Keratinocyte (primary cell): ENCODE results near the gene DESI2. TPM values are rescaled to one million over a fixed set of nuclear protein-coding genes. Genes with fewer than 3 reads are reported as not detected.
"Not testable (repeated sequence)": the region's sequence is repeated elsewhere in the genome, so short reads cannot be mapped to it uniquely, and the experiment has no call there.

ENCODE experiments used
- DNase-seq: peaks from one replicate; pipeline ENCODE4 v3.0.0-alpha.2; 2011; ENCODE audit warnings: low read depth, missing footprints, low spot score
- FAIRE-seq: peaks from 2 replicates; lab custom pipeline; 2011; peaks lifted over from hg19 to GRCh38; lab: Jason Lieb, UNC
- H2AFZ ChIP-seq: 2 replicates; pipeline ENCODE4 v1.6.0; 2012; ENCODE audit warnings: low read length, control low read depth, inconsistent platforms; ENCODE audit not compliant: control insufficient read depth
- H3K27ac ChIP-seq: 2 replicates; pipeline ENCODE4 v1.5.1; 2011; ENCODE audit warnings: low read length; ENCODE audit not compliant: control insufficient read depth, insufficient read depth
- H3K27me3 ChIP-seq: 3 replicates; pipeline ENCODE4 v1.6.0; 2011; ENCODE audit warnings: low read length; ENCODE audit not compliant: control insufficient read depth, insufficient read depth; ENCODE audit errors: extremely low read depth
- H3K36me3 ChIP-seq, 2 experiments: 2 replicates in 1 of 2; 3 replicates in 1 of 2; pipeline ENCODE4 v1.5.1; 2011; ENCODE audit warnings: low read length in 2 of 2, mild to moderate bottlenecking in 1 of 2; ENCODE audit not compliant: control insufficient read depth in 2 of 2, insufficient read depth in 2 of 2; ENCODE audit errors: extremely low read depth in 1 of 2
- H3K4me1 ChIP-seq: 3 replicates; pipeline ENCODE4 v1.5.1; 2011; ENCODE audit warnings: low read length; ENCODE audit not compliant: control insufficient read depth, insufficient read depth; ENCODE audit errors: extremely low read depth
- H3K4me2 ChIP-seq: 3 replicates; pipeline ENCODE4 v1.6.0; 2011; ENCODE audit warnings: low read depth, low read length; ENCODE audit not compliant: control insufficient read depth, insufficient read depth; ENCODE audit errors: extremely low read depth
- H3K4me3 ChIP-seq, 3 experiments: fragments of 200-600 bp in 1 of 3; sonication (generic) in 1 of 3; 2 replicates in 2 of 3; 3 replicates in 1 of 3; pipeline ENCODE4 v1.5.1; 2011 to 2016; ENCODE audit warnings: low read length in 3 of 3, mild to moderate bottlenecking in 3 of 3, control low read depth in 2 of 3, inconsistent platforms in 1 of 3, low read depth in 1 of 3, mixed read lengths in 1 of 3, mixed run types in 1 of 3, moderate library complexity in 1 of 3; ENCODE audit not compliant: control insufficient read depth in 2 of 3, insufficient read depth in 2 of 3; ENCODE audit errors: extremely low read depth in 1 of 3
- H3K79me2 ChIP-seq: 2 replicates; pipeline ENCODE4 v1.6.0; 2012; ENCODE audit warnings: low read length; ENCODE audit not compliant: control insufficient read depth, insufficient read depth
- H3K9ac ChIP-seq: 3 replicates; pipeline ENCODE4 v1.6.0; 2011; ENCODE audit warnings: low read length; ENCODE audit not compliant: control insufficient read depth, insufficient read depth; ENCODE audit errors: extremely low read depth
- H3K9me1 ChIP-seq: 3 replicates; pipeline ENCODE4 v1.6.0; 2011; ENCODE audit warnings: low read length; ENCODE audit not compliant: control insufficient read depth, insufficient read depth; ENCODE audit errors: extremely low read depth
- H3K9me3 ChIP-seq: 2 replicates; pipeline ENCODE4 v1.5.1; 2012; ENCODE audit warnings: low read depth, low read length; ENCODE audit not compliant: control insufficient read depth
- H4K20me1 ChIP-seq: 3 replicates; pipeline ENCODE4 v1.6.0; 2011; ENCODE audit warnings: low read length; ENCODE audit not compliant: control insufficient read depth, insufficient read depth; ENCODE audit errors: extremely low read depth
- EZH2 ChIP-seq: IDR thresholded peaks from one replicate; pipeline ENCODE4 v1.6.1; 2012; ENCODE audit warnings: inconsistent platforms, mild to moderate bottlenecking, low read length, moderate library complexity
- dilution Hi-C: fragments of 300-500 bp; cut with MboI; formaldehyde crosslinking; loops from one replicate; pipeline ENCODE4 v1.7.0; 2020; ENCODE audit warnings: low sequenced_read_pairs; ENCODE audit not compliant: extremely low pct_ligation_motif_present
- polyA plus RNA-seq, 5 experiments: library from polyadenylated mRNA; depleted of rRNA in 3 of 5; stranded (reverse) in 3 of 5; stranded (forward) in 1 of 5; unstranded in 1 of 5; fragments of >200 nt; gene quantifications; 1 replicate in 1 of 5; 2 replicates in 3 of 5; 3 replicates in 1 of 5; pipeline versions ENCODE4 v1.2.1 to v1.2.3, GENCODE V29; 2011 to 2012; ENCODE audit warnings: missing spikeins in 2 of 5, low read depth in 1 of 5, low replicate concordance in 1 of 5
- TF ChIP-seq, protein P1 (sequence below), 3 experiments: IDR thresholded peaks in 1 of 3; conservative IDR thresholded peaks in 1 of 3; optimal IDR thresholded peaks in 1 of 3; 2 replicates in 2 of 3; 3 replicates in 1 of 3; pipeline versions ENCODE3 to v1.5.1; 2011; ENCODE audit warnings: low read length in 3 of 3, mild to moderate bottlenecking in 3 of 3, moderate library complexity in 2 of 3, control low read depth in 1 of 3, inconsistent platforms in 1 of 3; ENCODE audit not compliant: insufficient read depth in 2 of 3; ENCODE audit errors: extremely low read depth in 1 of 3

Gene DESI2
- polyA plus RNA-seq, 1 donor (not counting 4 experiments of a cell fraction or from before 2014, with no cell fraction given): 33.9 TPM

DNA sequence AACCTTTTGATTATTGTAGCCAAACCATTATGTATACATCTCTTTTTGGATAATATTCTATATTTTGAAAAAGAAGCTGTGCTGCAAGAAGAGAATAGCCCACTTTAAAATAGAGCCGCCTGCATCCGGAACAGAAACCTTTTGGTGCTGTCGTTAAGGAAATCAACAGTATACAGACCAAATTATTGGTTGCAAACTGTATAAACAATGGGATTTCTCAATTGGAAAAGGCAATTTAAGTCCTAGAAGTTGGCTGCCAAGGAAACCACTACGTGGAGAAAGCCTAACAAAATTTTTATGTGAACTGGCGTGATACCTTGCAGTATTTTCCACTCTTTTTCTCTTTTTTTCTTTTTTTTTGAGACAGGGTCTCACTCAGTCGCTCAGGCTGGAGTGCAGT lies 25.8 kb downstream of the DESI2 start:
- no peak overlapping the region for H3K9ac ChIP-seq
- TF ChIP-seq EZH2: no peak
- TF ChIP-seq, protein P1, sequence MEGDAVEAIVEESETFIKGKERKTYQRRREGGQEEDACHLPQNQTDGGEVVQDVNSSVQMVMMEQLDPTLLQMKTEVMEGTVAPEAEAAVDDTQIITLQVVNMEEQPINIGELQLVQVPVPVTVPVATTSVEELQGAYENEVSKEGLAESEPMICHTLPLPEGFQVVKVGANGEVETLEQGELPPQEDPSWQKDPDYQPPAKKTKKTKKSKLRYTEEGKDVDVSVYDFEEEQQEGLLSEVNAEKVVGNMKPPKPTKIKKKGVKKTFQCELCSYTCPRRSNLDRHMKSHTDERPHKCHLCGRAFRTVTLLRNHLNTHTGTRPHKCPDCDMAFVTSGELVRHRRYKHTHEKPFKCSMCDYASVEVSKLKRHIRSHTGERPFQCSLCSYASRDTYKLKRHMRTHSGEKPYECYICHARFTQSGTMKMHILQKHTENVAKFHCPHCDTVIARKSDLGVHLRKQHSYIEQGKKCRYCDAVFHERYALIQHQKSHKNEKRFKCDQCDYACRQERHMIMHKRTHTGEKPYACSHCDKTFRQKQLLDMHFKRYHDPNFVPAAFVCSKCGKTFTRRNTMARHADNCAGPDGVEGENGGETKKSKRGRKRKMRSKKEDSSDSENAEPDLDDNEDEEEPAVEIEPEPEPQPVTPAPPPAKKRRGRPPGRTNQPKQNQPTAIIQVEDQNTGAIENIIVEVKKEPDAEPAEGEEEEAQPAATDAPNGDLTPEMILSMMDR (optimal IDR thresholded peaks at IDR 0.05 in 1 of 3, IDR thresholded peaks at IDR 0.05 in 1 of 3, conservative IDR thresholded peaks at IDR 0.05 in 1 of 3; ENCODE audit: extremely low read depth in 1 of 3, insufficient read depth in 2 of 3, low read length in 3 of 3): no peak
- H3K27me3 ChIP-seq: no peaks in the 10 kb centered on the region
- H3K79me2 ChIP-seq: peaks cover 39% of the 10 kb centered on the region
- H3K4me3 ChIP-seq: no peak overlapping the region
- H3K4me1 ChIP-seq: peaks cover 6% of the 10 kb centered on the region
- H3K4me2 ChIP-seq: no peak overlapping the region
- no peaks in the 10 kb centered on the region for H3K9me3 ChIP-seq
- no peaks in the 10 kb centered on the region for H3K36me3 ChIP-seq
- no peak overlapping the region for H2AFZ ChIP-seq
- H4K20me1 ChIP-seq: no peaks in the 10 kb centered on the region
- dilution Hi-C loops: no loop called here
- no peak overlapping the region for H3K27ac ChIP-seq
- no peak for FAIRE-seq
- H3K9me1 ChIP-seq: peaks cover 2% of the 10 kb centered on the region
- DNase-seq: no peak

DNA sequence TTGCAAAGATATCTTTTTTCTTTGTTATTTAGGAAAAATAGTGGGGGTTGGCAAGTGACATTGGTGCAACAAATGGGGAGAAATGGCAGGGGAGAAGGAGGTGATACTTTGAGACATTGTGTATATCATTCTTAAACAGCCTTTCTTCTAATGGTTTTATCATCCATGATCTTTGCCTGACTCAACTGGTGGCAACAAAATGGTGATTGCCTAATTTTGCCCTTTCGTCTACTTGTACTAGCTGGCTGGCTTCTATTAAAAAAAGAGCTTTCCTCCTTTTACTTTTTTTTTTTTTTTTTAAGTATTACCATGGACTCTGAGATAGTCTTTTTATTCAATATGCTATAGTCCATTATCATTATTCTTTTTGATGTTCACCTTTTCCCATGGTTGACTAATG lies 27.7 kb downstream of the DESI2 start:
- H2AFZ ChIP-seq: no peak overlapping the region
- TF ChIP-seq, protein P1 (optimal IDR thresholded peaks at IDR 0.05 in 1 of 3, IDR thresholded peaks at IDR 0.05 in 1 of 3, conservative IDR thresholded peaks at IDR 0.05 in 1 of 3; ENCODE audit: extremely low read depth in 1 of 3, insufficient read depth in 2 of 3, low read length in 3 of 3): no peak
- H3K9ac ChIP-seq: no peak overlapping the region
- H3K36me3 ChIP-seq: no peaks in the 10 kb centered on the region
- peaks cover 2% of the 10 kb centered on the region for H3K9me1 ChIP-seq
- no peaks in the 10 kb centered on the region for H3K27me3 ChIP-seq
- peaks cover 3% of the 10 kb centered on the region for H3K4me1 ChIP-seq
- H3K27ac ChIP-seq: no peak overlapping the region
- H3K79me2 ChIP-seq: peaks cover 32% of the 10 kb centered on the region
- H3K4me3 ChIP-seq: no peak overlapping the region
- no peaks in the 10 kb centered on the region for H3K9me3 ChIP-seq
- H3K4me2 ChIP-seq: no peak overlapping the region
- FAIRE-seq (no peak), DNase-seq (no peak)
- no peaks in the 10 kb centered on the region for H4K20me1 ChIP-seq
- dilution Hi-C loops: no loop called here

DNA sequence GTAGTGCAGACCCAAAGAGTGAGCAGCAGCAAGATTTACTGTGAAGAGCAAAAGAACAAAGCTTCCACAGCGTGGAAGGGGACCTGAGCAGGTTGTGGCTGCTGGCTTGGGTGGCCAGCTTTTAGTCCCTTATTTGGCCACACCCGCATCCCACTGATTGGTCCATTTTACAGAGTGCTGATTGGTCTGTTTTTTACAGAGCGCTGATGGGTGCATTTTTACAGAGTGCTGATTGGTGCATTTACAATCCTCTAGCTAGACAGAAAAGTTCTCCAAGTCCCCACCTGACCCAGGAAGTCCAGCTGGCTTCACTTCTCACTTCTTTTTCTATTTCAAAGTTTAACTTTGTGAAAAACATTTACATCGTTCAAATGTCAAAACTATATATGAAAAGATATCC lies 29.2 kb downstream of the DESI2 start:
- H3K4me3 ChIP-seq, H3K4me2 ChIP-seq, H2AFZ ChIP-seq, DNase-seq, H3K9ac ChIP-seq, H3K4me1 ChIP-seq, FAIRE-seq, H3K9me3 ChIP-seq, H3K27me3 ChIP-seq, H3K9me1 ChIP-seq, H4K20me1 ChIP-seq, H3K27ac ChIP-seq, H3K36me3 ChIP-seq, dilution Hi-C loops: not testable (repeated sequence)
- peaks cover 28% of the 10 kb centered on the region for H3K79me2 ChIP-seq
